Measurements from ENCODE around the gene NFE2L1.

DNA sequence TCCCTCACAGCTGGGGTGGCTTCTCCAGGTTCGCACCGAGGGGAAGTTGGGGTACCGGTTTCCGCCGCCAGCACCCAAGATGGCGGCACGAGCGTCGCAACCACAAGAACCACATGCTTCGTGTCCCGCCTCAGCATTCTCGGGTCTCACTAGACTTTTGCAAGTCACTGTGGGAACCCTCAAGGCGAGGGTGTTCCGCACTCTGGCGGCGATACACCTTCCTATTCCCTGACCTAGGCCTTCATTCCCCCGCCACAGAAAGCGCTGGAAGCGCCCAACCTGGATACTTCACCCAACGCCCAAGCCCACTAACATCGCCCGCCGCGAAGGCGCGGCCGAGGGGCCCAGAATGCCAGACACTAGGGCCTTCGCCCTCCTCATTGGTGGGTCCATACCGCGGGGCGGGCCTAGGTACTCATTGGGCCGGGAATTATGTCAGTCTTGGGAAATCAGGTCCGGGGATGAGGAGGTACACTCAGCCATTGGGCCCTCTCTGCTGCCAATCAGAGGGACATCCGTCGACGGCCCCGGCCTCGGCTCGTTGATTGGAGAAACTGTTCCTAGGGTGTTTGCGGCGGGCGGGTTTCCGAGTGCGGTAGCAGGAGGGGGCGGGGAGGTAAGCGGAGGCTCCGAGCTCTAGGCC lies at the start of gene NFE2L1:
- TF ChIP-seq EZH2phosphoT487 (IDR thresholded peaks at IDR 0.05; ENCODE audit: insufficient read depth, low read depth) (no peak), EZH2 (IDR thresholded peaks at IDR 0.05; ENCODE audit: insufficient read depth, poor library complexity, severe bottlenecking) (no peak)
